DMS114 treated with DMSO at 0.1 percent for 48 hours (cell line): ENCODE results near the gene LHFPL6.

ENCODE experiments used
- DNase-seq: peaks from one replicate; lab custom pipeline; 2025; ENCODE audit not compliant: unreplicated experiment; lab: John Stamatoyannopoulos, UW

LHFPL6 gene

GRCh38 chr13:39602614-39603366 is at the start of gene LHFPL6:
LHFPL6 (minus strand) TSS chr13:39603193.
- DNase-seq, result no peak

- DNase-seq, result no peak
Measured at GRCh38 chr13:39646122-39646521, 43.1 kb upstream of the LHFPL6 start.

GRCh38 chr13:39641645-39642044 is 38.7 kb upstream of the LHFPL6 start:
- DNase-seq, result no peak

GRCh38 chr13:39637890-39638289 is 34.9 kb upstream of the LHFPL6 start:
- DNase-seq, result no peak

- no peak for DNase-seq
Measured at GRCh38 chr13:39635564-39635963, 32.6 kb upstream of the LHFPL6 start.

GRCh38 chr13:39632994-39633393 is 30.0 kb upstream of the LHFPL6 start:
- DNase-seq, result no peak

- DNase-seq, result no peak
Measured at GRCh38 chr13:39631307-39631706, 28.3 kb upstream of the LHFPL6 start.

- no peak for DNase-seq
Measured at GRCh38 chr13:39623466-39623865, 20.5 kb upstream of the LHFPL6 start.

- no peak for DNase-seq
Measured at GRCh38 chr13:39618561-39618960, 15.6 kb upstream of the LHFPL6 start.

- DNase-seq, result peak; percentile 22
Measured at GRCh38 chr13:39616087-39616694, 13.2 kb upstream of the LHFPL6 start.

- DNase-seq, result peak; percentile 27
Measured at GRCh38 chr13:39612023-39612637, 9.1 kb upstream of the LHFPL6 start.

- no peak for DNase-seq
Measured at GRCh38 chr13:39607876-39608275, 4.9 kb upstream of the LHFPL6 start.

GRCh38 chr13:39605677-39606320 is 2.8 kb upstream of the LHFPL6 start:
- DNase-seq, result no peak

GRCh38 chr13:39604756-39605155 is 1.8 kb upstream of the LHFPL6 start:
- no peak for DNase-seq

GRCh38 chr13:39603424-39603947 is 493 bp upstream of the LHFPL6 start:
- no peak for DNase-seq

- DNase-seq, result no peak
Measured at GRCh38 chr13:39602277-39602613, 748 bp downstream of the LHFPL6 start.

GRCh38 chr13:39601636-39602035 is 1.4 kb downstream of the LHFPL6 start:
- no peak for DNase-seq

- no peak for DNase-seq
Measured at GRCh38 chr13:39600766-39601165, 2.2 kb downstream of the LHFPL6 start.

- DNase-seq, result no peak
Measured at GRCh38 chr13:39599842-39600241, 3.2 kb downstream of the LHFPL6 start.

GRCh38 chr13:39599012-39599411 is 4.0 kb downstream of the LHFPL6 start:
- no peak for DNase-seq

GRCh38 chr13:39597838-39598237 is 5.2 kb downstream of the LHFPL6 start:
- DNase-seq, result no peak

- no peak for DNase-seq
Measured at GRCh38 chr13:39596685-39597084, 6.3 kb downstream of the LHFPL6 start.
